Muscle of back (tissue), 11 donors: ENCODE measurements around the gene TIPRL. TPM values are rescaled to one million over a fixed set of nuclear protein-coding genes. Genes with fewer than 3 reads are reported as not detected.
"Not testable (repeated sequence)": the region's sequence is repeated elsewhere in the genome, so short reads cannot be mapped to it uniquely, and the experiment has no call there.

Source experiments
- DNase-seq, 3 donors: peaks; one replicate each; pipeline versions ENCODE4 v3.0.0 to v3.0.0-alpha.2; 2013
- polyA plus RNA-seq, 10 donors: library from polyadenylated mRNA; unstranded; fragments of 120-200 nt; gene quantifications; one replicate each; pipeline ENCODE4 v1.2.1, GENCODE V29; 2013; ENCODE audit not compliant: insufficient read length in 10 of 10

The TIPRL gene
- polyA plus RNA-seq, 10 donors, result 31.9 to 42.7 (median 35.9) TPM

- not testable (repeated sequence) for DNase-seq
Observed at GRCh38 chr1:168154707-168155106, 24.1 kb upstream of the TIPRL start.

DNA sequence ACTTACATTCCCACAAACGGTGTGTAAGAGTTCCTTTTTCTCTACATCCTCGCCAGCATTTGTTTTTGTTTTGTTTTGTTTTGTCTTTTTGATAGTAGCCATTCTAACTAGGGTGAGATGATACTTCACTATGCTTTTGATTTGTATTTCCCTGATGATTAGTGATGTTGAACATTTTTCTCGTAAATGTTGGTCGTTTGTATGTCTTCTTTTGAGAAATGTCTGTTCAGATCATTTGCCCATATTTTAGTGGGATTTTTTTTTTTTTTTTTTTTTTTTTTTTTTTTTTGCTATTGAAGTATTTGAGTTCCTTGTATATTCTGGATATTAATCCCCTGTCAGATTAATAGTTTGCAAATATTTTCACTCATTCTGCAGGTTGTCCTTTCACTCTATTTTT, 22.9 kb upstream of the TIPRL start:
- no peak for DNase-seq

DNA sequence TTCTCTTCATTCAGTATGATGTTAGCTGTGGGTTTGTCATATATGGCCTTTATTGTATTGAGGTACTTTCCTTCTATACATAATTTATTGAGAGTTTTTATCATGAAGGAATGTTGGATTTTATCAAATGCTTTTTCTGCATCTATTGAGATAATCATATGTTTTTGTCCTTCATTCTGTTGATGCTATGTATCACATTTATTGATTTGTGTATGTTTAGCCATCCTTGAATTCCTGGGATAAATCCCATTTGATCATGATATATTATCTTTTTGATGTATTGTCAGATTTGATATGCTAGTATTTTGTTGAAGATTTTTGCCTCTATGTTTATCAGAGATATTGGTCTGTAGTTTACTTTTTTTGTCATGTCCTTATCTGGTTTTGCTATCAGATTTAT, 21.1 kb upstream of the TIPRL start:
- no peak for DNase-seq

GRCh38 chr1:168159251-168159650, 19.5 kb upstream of the TIPRL start:
- no peak for DNase-seq

DNA sequence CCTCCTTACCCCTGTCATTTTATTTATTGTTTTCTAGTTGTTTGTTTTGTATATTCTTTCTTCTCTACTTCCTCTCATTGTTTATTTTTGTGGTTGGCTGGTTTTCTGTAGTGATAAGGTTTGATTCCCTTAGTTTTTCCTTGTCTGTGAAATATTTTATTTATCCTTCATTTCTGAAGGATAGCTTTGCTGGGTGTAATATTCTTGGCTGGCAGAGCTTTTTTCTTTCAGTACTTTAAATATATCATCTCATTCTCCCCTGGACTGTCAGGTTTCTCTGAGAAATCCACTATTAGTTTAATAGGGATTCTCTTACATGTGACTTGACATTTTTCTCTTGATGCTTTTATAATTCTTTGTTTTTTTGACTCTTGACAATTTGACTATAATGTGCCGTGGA, 18.8 kb upstream of the TIPRL start:
- no peak for DNase-seq

DNA sequence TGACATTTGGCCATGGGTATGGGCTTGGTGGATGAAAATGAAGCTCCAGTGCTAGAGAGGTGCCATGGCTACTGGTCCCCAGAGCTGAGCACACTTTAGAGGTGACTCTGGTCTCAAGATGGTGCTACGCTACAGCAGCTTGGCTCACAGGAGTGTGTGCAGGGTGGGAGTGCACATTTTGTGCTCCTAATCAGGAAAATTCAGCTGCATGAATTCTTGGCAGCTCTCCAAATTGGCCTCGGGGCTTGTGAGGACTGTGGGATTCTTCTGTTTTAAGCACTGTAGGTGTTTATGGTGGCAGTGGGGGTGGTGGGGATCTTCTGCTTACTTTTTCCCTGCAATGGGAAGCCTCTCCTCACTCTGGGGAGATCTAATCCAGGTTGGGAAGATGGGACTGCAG, 17.3 kb upstream of the TIPRL start:
- DNase-seq, result no peak

DNA sequence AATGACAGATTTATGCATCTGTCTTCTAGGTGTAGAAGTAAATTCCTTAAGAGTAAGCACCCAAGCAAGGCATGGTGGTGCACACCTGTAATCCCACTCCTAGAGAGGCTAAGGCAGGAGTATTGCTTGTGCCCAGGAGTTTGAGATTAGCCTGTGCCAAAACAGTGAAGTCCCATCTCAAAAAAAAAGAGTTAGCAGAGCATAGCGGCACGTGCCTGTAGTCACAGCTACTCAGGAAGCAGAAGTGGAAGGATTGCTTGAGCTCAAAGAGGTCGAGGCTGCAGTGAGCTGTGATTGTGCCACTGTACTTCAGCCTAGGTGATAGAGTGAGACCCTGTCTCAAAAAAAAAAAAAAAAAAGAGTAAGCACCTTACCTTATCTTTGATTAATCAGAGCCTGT, 15.1 kb upstream of the TIPRL start:
- no peak for DNase-seq

DNA sequence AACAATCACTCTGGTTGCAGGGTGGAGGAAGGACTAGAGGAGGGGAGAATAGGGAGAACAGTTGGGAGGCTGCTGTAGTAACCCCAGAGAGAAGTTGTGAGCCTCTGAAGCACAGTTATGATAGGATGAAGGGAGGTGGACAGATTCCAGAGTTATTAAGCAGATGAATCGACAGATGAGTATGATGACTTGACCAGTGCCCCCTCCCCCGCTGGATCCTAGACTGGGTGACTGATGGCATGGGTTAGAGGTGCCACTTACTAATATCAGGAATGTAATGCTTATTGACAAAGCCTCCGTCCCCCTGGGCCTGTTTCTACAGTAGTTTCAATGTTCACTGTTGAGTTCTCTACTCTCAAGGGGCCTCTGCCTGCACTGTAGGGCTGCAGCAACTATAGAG, 14.0 kb upstream of the TIPRL start:
- no peak for DNase-seq

- no peak for DNase-seq
Observed at GRCh38 chr1:168167806-168168205, 11.0 kb upstream of the TIPRL start.

GRCh38 chr1:168170564-168171508, 7.9 kb upstream of the TIPRL start:
- no peak for DNase-seq

- no peak for DNase-seq
Observed at GRCh38 chr1:168172250-168172915, 6.4 kb upstream of the TIPRL start.

- DNase-seq, result no peak
Observed at GRCh38 chr1:168178227-168178637, 530 bp upstream of the TIPRL start.

DNA sequence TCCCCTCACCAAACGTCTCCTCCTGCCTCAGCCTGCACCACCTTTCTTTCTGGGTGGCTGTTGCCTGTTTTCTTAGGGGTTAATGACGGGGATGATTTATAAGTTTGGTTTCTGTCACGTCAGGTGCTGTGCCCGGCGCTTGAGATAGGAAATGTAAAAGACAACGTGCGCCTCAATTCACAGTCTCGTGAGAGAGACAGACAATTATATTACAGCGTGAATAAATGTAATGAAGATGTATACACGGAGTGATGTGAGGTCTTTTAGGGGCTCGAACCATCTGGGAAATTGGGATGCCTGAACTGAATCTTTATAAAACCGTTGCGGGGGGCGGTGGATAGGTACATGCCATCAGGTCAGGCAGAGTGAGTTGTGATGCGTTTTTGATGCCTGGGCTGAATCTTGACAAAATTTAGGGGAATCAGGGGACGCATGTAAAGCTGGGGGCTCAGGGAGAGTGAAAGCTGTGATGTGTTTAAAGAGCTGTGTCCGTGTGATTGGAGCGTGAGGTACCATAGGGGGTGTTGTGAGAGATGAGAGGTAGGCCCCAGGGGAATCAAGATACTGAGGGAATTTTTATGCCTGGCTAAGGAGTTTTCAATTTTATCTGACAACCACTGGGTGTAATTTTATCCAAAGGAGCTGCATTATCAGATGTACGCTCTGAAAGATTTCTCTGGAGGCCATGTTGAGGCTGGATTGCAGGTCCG, 831 bp downstream of the TIPRL start:
- DNase-seq, result peak in 2 of 3 donors; percentile 7 to 16

DNA sequence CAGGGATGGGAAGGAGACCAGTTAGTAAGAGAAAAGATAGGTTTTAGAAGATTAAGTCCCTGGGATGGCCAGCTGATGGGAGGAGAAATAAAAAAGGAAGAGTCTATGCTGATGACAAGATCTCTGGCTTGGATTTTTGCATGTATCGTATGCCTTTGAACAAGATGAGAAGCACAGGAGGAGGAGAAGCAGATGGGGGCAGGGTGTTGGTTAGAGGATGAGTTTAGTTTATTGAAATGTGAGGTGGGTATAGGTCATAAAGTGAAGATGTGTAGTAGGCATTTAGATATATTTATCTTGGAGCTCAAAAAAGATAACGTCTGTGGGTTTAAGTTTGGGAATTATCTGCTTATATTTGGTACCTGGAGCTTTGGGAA, 1.4 kb downstream of the TIPRL start:
- DNase-seq, result peak in 2 of 3 donors; percentile 6 to 32

GRCh38 chr1:168181063-168181720, 2.4 kb downstream of the TIPRL start:
- not testable (repeated sequence) for DNase-seq

DNA sequence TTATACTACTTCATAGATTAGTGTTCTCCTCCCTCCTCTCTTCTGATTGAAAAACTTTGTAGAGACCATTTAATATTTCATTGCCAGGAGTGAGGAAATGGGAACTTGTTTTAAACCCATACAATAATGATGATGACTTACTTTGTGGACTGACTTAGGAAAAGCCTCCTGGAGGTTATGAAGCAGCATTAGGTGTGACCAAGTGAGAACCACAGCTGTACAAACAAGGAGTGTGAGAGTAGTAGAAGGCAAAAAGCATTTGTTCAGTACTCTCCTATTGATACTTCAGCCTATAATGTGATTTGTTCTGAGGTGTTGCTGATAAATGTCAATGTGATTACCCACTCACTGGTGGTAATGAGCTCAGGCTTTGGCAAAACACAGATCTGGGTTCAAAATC, 8.4 kb downstream of the TIPRL start:
- no peak for DNase-seq

- no peak for DNase-seq
Observed at GRCh38 chr1:168190403-168190802, 11.6 kb downstream of the TIPRL start.

GRCh38 chr1:168195199-168196135, 16.7 kb downstream of the TIPRL start:
- no peak for DNase-seq

DNA sequence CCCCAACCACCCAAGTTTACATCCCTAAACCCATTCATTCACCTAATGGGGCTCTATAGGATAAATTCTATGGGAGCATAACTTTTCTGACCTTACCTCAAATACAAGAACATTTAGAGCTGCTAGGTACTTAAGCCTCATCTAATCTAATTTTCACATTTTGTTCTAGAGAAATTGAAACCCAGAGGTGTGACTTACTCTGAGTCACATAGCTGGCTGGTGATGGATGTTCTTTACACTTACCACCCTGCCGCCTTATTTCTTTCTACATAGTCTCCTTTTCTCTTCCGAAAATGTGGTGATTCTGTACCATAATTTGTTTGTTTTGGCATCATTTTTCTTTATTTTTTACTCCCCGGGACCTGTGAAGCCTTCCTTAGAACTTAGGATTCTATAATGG, 20.3 kb downstream of the TIPRL start:
- no peak for DNase-seq

DNA sequence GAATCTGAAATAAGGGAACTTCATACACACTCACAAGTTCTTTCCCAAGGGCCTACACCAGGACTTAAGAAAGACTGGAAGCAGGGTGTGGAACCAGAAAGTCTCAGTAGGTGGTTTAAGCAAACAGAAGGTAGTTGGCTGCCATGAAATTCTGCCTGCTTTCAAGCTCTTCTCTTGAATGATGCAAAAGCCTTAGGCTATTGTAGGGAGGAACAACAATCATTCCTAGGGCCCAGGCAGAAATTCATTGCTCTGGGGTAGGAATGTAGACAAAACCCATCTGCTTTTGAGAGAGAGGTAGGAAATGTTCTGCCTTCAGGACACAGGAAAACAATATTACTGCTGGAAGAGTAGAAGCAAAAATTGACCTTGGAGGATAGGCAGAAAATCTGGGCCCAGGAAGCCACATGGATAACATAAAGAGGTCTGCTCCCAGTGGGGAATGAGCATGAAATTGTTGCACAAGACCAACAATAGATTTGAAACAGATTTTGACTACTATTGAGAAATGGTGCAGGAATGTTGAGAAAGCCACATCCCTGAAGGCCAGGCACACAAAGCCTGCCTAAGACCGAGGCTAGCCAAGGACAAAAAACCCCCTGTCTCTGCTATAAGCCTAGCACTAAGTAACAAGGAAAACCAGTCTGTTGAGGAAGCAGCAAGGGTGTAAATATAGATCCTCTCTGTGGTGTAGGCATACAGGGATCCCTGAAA, 24.3 kb downstream of the TIPRL start:
- DNase-seq, result peak in 2 of 3 donors; percentile 37 to 83
